ENCODE measurements around the gene TMEM8B. TPM values are rescaled to one million over a fixed set of nuclear protein-coding genes. Genes with fewer than 3 reads are reported as not detected.
"Not testable (repeated sequence)": the region's sequence is repeated elsewhere in the genome, so short reads cannot be mapped to it uniquely, and the experiment has no call there.

Gene TMEM8B
- total and polyA plus RNA-seq, 2 donors (not counting 1 experiment from before 2014, with no cell fraction given): 12.2 to 14.5 TPM

GRCh38 chr9:35896570-35896969 is 67.5 kb downstream of the TMEM8B start:
- H3K27me3 Mint-ChIP-seq: peaks cover 38% of the 10 kb centered on the region
- 100% methylated on average over 1 of the region's 2 CpGs for WGBS (ENCODE audit: insufficient coverage)
- no peak overlapping the region for H3K27ac ChIP-seq (ENCODE audit: low read length in 2 of 2)
- H3K79me2 ChIP-seq (ENCODE audit: control insufficient read depth, insufficient read depth, low read length): no peaks in the 10 kb centered on the region
- no peaks in the 10 kb centered on the region for H3K9me3 ChIP-seq (ENCODE audit: control extremely low read depth in 1 of 3, control insufficient read depth in 2 of 3, insufficient read depth in 1 of 3, low read length in 2 of 3)
- ATAC-seq (ENCODE audit: low read depth): no peak
- H3K36me3 ChIP-seq (replicated peaks in 1 of 2; ENCODE audit: control extremely low read depth in 1 of 2, control insufficient read depth in 1 of 2, extremely low read depth in 1 of 2, insufficient read depth in 2 of 2, low read length in 1 of 2): no peaks in the 10 kb centered on the region
- H3K4me3 ChIP-seq (ENCODE audit: control extremely low read depth in 1 of 5, extremely low read depth in 1 of 5, insufficient read depth in 1 of 5, low read depth in 2 of 5, low read length in 4 of 5): no peak overlapping the region
- peaks cover 0 to 16% (median 7%) of the 10 kb centered on the region in 4 experiments for H3K27me3 ChIP-seq (replicated peaks in 1 of 4; ENCODE audit: control extremely low read depth in 1 of 4, control insufficient read depth in 3 of 4, insufficient read depth in 4 of 4, low read length in 3 of 4)
- no peak overlapping the region for H3K4me2 ChIP-seq (replicated peaks; ENCODE audit: low read depth, low read length, poor library complexity, severe bottlenecking)
- H3K4me1 ChIP-seq (ENCODE audit: control insufficient read depth in 2 of 2, insufficient read depth in 2 of 2, low read length in 2 of 2): no peaks in the 10 kb centered on the region
- no peaks in the 10 kb centered on the region for H4K20me1 ChIP-seq (ENCODE audit: control insufficient read depth, insufficient read depth, low read length, poor library complexity, severe bottlenecking)
- H3K9me3 Mint-ChIP-seq (ENCODE audit: insufficient read depth): no peaks in the 10 kb centered on the region
- CTCF ChIA-PET: interaction anchor here (0.6 to 1.6 kb wide), 3 partner anchors 14 to 106 kb away, joined by 4 to 5 read pairs (median 4); no protein-coding TSS in a partner anchor
- no peaks in the 10 kb centered on the region for H3K4me1 Mint-ChIP-seq
- no peak for DNase-seq
- no peak overlapping the region for H3K27ac Mint-ChIP-seq
- no peak overlapping the region for H2AFZ ChIP-seq (ENCODE audit: insufficient read depth, low read depth, low read length, poor library complexity, severe bottlenecking)
- no peak for TF ChIP-seq EZH2 (IDR thresholded peaks at IDR 0.05; ENCODE audit: borderline replicate concordance, insufficient read depth, low read depth, low read length, poor library complexity, severe bottlenecking)
- no peak for TF ChIP-seq CTCF (IDR thresholded peaks at IDR 0.05)
- no peak overlapping the region for H3K9ac ChIP-seq (ENCODE audit: low read length)
- POLR2A ChIA-PET: no interaction called here
- H3K4me3 Mint-ChIP-seq: no peak overlapping the region
- intact Hi-C loops (cut with micrococcal nuclease): no loop called here

GRCh38 chr9:35897376-35898099 is 68.5 kb downstream of the TMEM8B start:
- H3K4me1 ChIP-seq (ENCODE audit: control insufficient read depth in 2 of 2, insufficient read depth in 2 of 2, low read length in 2 of 2); H3K27ac ChIP-seq (ENCODE audit: low read length in 2 of 2); H3K9ac ChIP-seq (ENCODE audit: low read length); H3K9me3 Mint-ChIP-seq (ENCODE audit: insufficient read depth); H3K4me2 ChIP-seq (replicated peaks; ENCODE audit: low read depth, low read length, poor library complexity, severe bottlenecking); H3K4me3 Mint-ChIP-seq; H3K36me3 ChIP-seq (replicated peaks in 1 of 2; ENCODE audit: control extremely low read depth in 1 of 2, control insufficient read depth in 1 of 2, extremely low read depth in 1 of 2, insufficient read depth in 2 of 2, low read length in 1 of 2); H3K27me3 ChIP-seq (replicated peaks in 1 of 4; ENCODE audit: control extremely low read depth in 1 of 4, control insufficient read depth in 3 of 4, insufficient read depth in 4 of 4, low read length in 3 of 4); H3K4me1 Mint-ChIP-seq; H4K20me1 ChIP-seq (ENCODE audit: control insufficient read depth, insufficient read depth, low read length, poor library complexity, severe bottlenecking); DNase-seq; POLR2A ChIA-PET; H3K9me3 ChIP-seq (ENCODE audit: control extremely low read depth in 1 of 3, control insufficient read depth in 2 of 3, insufficient read depth in 1 of 3, low read length in 2 of 3); ATAC-seq (ENCODE audit: low read depth); H3K4me3 ChIP-seq (ENCODE audit: control extremely low read depth in 1 of 5, extremely low read depth in 1 of 5, insufficient read depth in 1 of 5, low read depth in 2 of 5, low read length in 4 of 5); H2AFZ ChIP-seq (ENCODE audit: insufficient read depth, low read depth, low read length, poor library complexity, severe bottlenecking); intact Hi-C loops (cut with micrococcal nuclease); H3K27ac Mint-ChIP-seq; H3K79me2 ChIP-seq (ENCODE audit: control insufficient read depth, insufficient read depth, low read length): not testable (repeated sequence)
- H3K27me3 Mint-ChIP-seq: peaks cover 35% of the 10 kb centered on the region
- 84% methylated on average over 4 of the region's 7 CpGs for WGBS (ENCODE audit: insufficient coverage)
- CTCF ChIA-PET: interaction anchor here (1.0 to 1.5 kb wide), 4 partner anchors 9 to 126 kb away, joined by 3 to 5 read pairs (median 4); no protein-coding TSS in a partner anchor
